ENCODE results near the gene SLC38A4.
"Not testable (repeated sequence)": the region's sequence is repeated elsewhere in the genome, so short reads cannot be mapped to it uniquely, and the experiment has no call there.

Gene SLC38A4

GRCh38 chr12:46825591-46826414 is at the start of gene SLC38A4:
TSS of gene SLC38A4 (minus strand) at chr12:46825997. CDS start at chr12:46793071, 32,926 bp downstream.
- DNase-seq, result peak; percentile 61

- DNase-seq, result no peak
Observed at GRCh38 chr12:46875095-46875494, 49.3 kb upstream of the SLC38A4 start.

GRCh38 chr12:46874642-46875041 is 48.8 kb upstream of the SLC38A4 start:
- no peak for DNase-seq

- DNase-seq, result no peak
Observed at GRCh38 chr12:46872135-46872534, 46.3 kb upstream of the SLC38A4 start.

- DNase-seq, result no peak
Observed at GRCh38 chr12:46865311-46865710, 39.5 kb upstream of the SLC38A4 start.

GRCh38 chr12:46858368-46858767 is 32.6 kb upstream of the SLC38A4 start:
- no peak for DNase-seq

- no peak for DNase-seq
Observed at GRCh38 chr12:46857486-46857885, 31.7 kb upstream of the SLC38A4 start.

- no peak for DNase-seq
Observed at GRCh38 chr12:46855760-46856159, 30.0 kb upstream of the SLC38A4 start.

GRCh38 chr12:46854188-46854587 is 28.4 kb upstream of the SLC38A4 start:
- DNase-seq, result not testable (repeated sequence)

- DNase-seq, result not testable (repeated sequence)
Observed at GRCh38 chr12:46848792-46849191, 23.0 kb upstream of the SLC38A4 start.

GRCh38 chr12:46847001-46847400 is 21.2 kb upstream of the SLC38A4 start:
- DNase-seq, result no peak

- no peak for DNase-seq
Observed at GRCh38 chr12:46843811-46844210, 18.0 kb upstream of the SLC38A4 start.

GRCh38 chr12:46841891-46842290 is 16.1 kb upstream of the SLC38A4 start:
- DNase-seq, result no peak

- no peak for DNase-seq
Observed at GRCh38 chr12:46839964-46840363, 14.2 kb upstream of the SLC38A4 start.

GRCh38 chr12:46839232-46839631 is 13.4 kb upstream of the SLC38A4 start:
- no peak for DNase-seq

- no peak for DNase-seq
Observed at GRCh38 chr12:46835785-46836184, 10.0 kb upstream of the SLC38A4 start.

GRCh38 chr12:46832130-46832704 is 6.4 kb upstream of the SLC38A4 start:
- no peak for DNase-seq

- DNase-seq, result peak; percentile 37
Observed at GRCh38 chr12:46831335-46832129, 5.7 kb upstream of the SLC38A4 start.

- DNase-seq, result peak; percentile 25
Observed at GRCh38 chr12:46830731-46831334, 5.0 kb upstream of the SLC38A4 start.

- DNase-seq, result no peak
Observed at GRCh38 chr12:46824709-46825108, 1.1 kb downstream of the SLC38A4 start.

- DNase-seq, result no peak
Observed at GRCh38 chr12:46818642-46819041, 7.2 kb downstream of the SLC38A4 start.

- DNase-seq, result no peak
Observed at GRCh38 chr12:46815809-46816208, 10.0 kb downstream of the SLC38A4 start.

- DNase-seq, result no peak
Observed at GRCh38 chr12:46814143-46814542, 11.7 kb downstream of the SLC38A4 start.

Measured in right hindlimb (tissue), 1 donor.